CD4-positive, alpha-beta T cell treated with Interleukin-15 for 1 hour (primary cell): ENCODE data around the gene C11orf58.
A peak's percentile ranks its signal among the peaks of the same experiment; 100 is the strongest.

Experiments used
- DNase-seq: peaks from one replicate; pipeline ENCODE4 v3.0.0-alpha.2; 2020

C11orf58 gene

GRCh38 chr11:16738193-16738946 lies at the start of gene C11orf58:
Gene C11orf58, plus strand, starts transcription at chr11:16738647. Its CDS starts 132 bp downstream, at chr11:16738779.
- peak; percentile 96 for DNase-seq

DNA sequence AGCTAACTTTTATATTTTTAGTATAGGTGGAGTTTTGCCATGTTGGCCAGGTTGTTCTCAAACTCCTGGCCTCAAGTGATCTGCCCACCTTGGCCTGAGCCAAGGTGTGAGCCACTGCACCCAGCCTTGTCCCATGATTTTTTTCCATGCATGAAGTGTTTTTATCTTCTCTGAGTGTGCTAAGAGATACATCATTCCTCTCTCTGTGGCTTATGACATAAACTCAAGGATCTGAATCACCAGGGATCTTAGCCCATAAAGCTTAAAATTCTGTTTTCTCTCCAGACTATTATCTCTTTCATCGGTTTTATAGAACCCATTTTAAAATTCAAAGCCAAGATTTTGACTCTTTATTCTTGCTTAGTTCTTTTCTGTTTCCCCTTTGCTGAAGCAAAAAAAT lies 48.4 kb upstream of the C11orf58 start:
- DNase-seq: no peak

- DNase-seq: no peak
Measured at GRCh38 chr11:16703795-16704194, 34.7 kb upstream of the C11orf58 start.

- no peak for DNase-seq
Measured at GRCh38 chr11:16713594-16713993, 24.9 kb upstream of the C11orf58 start.

GRCh38 chr11:16722581-16723344 lies 15.7 kb upstream of the C11orf58 start:
- DNase-seq: no peak

DNA sequence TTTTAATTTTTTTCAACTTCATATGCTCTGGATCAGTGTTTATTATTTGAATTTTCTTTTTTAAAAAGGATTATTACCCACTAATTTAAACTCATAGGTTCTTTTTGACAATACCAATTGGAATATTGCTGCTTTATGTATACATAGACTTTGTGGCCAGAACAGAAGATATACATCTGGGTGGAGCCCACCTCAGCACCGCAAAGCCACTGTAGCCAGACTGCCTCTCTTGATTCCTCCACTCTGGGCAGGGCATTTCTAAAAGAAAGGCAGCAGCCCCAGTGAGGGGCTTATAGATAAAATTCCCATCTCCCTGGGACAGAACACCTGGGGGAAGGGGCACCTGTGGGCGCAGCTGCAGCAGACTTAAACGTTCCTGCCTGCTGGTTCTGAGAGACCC lies 10.6 kb upstream of the C11orf58 start:
- no peak for DNase-seq

DNA sequence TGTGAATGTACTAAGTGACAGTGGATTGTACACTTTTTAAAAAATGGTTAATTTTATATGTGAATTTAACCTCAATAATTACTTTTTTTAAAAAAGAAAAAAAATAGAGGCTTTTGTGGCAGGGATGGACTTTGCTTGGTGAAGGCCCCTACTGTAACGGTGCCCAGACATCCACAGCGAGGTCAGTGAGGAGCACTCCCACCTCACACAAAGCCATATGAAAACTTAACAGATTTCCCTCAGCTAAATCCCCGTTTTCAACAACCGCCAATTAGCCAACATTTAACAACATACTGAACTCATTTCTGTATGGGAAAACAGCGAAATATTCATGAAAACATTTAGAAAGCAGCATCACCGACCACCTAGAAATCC lies 642 bp upstream of the C11orf58 start:
- DNase-seq: no peak

GRCh38 chr11:16738947-16739815 lies 734 bp downstream of the C11orf58 start:
- DNase-seq: no peak

DNA sequence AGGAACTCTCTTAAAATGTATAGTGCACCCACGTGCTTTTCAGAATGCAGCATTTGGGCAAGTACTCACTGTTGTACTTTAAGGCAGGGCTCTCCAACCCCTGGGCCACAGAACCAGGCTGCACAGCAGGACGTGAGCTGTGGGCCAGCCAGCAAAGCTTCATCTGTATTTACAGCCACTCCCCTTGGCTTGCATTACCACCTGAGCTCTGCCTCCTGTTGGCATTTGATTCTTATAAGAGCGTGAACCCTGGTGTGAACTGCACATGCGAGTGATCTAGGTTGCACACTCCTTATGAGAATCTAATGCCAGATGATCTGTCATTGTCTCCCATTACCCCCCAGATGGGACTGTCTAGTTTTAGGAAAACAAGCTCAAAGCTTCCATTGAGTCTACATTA lies 3.0 kb downstream of the C11orf58 start:
- DNase-seq: no peak

- no peak for DNase-seq
Measured at GRCh38 chr11:16743478-16743877, 5.0 kb downstream of the C11orf58 start.

DNA sequence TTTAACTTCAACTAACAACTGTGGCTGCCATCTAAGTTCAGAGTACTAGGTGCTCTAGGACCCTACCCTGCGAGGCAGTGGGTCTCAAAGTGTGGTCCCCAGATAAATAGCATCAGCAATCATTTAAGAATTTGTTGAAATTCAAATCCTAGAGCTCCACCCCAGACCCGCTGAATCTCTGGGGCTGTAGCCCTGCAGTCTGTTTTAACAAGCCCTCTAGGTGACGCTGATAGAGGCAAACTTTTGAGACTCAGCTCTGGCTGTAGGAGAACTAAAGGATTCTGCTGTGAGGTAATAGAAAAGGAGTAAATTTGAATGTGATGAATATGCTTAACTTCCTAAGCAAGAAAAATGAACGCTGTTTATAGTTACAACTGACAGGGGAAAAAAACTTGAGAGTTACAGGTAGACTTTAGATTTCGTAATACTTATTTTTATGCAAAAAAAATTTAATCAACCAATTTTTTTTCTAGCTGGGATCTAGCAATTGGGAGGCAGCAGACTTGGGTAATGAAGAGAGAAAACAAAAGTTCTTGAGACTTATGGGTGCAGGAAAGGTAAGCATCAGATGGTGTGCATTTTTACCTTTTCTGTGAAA lies 5.8 kb downstream of the C11orf58 start:
- no peak for DNase-seq

DNA sequence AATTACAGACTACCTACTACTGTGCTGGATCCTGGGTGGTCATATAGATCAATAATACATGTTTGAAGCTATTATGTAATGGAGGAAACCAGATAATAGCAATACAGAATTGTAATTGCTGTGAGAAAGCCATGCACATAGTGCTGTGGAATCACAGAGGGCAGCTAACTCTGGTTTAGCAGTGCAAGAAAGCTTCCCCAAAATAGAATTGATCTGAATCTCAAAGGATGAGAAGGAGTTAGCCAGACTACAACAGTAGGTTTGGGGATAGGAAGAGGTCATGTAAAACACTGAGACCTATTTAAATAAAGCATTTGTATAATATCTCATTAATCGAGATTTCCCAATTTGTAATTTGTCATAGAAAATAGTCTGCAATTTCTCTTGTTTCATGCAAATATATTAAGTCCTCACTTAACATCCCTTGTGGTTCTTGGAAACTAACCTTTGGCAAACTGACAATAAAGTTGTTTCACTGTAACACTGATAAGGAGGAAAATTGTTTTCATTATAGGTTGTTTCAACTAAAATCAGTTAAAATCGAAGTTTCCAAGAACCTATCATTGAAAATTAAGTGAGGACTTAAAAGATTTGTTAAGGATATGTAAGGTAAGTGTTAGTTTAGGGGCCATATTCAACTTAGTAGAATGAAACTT lies 7.6 kb downstream of the C11orf58 start:
- no peak for DNase-seq

DNA sequence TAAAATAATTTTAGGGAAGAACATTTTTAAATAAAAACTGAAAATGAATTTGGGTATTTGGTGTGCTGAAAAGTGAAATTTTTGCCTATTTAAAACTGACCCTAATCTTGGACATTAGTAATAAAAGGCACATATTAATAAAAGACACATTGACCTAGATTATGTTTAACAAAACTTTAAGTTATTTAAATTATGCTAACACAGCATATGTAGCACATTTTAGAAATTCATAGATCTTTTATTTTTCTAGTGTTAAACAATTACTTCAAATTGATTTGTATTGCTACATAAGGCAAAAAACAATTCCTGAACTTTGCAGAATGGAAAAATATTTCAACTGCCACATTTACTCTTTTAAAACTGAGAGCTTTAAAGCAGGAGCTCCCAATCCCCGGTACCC lies 10.6 kb downstream of the C11orf58 start:
- DNase-seq: no peak

DNA sequence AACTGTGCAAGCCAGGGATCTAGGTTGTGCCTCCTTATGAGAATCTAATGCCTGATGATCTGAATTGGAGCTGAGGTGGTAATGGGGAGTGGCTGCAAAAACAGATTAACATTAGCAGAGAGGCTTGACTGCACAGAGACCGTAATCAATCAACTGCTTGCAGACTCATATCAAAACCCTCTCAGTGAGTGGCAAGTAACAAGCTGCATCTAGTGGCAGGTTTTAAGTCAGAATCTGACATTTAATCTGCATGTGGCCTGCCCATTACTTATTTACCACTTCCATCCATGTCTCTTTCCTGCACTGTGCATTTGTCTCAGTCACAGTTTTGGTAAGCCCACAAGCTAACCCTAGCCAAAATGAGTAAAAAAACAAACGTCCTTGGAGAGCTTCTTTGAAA lies 11.2 kb downstream of the C11orf58 start:
- DNase-seq: no peak

- DNase-seq: no peak
Measured at GRCh38 chr11:16750417-16750816, 12.0 kb downstream of the C11orf58 start.

- DNase-seq: no peak
Measured at GRCh38 chr11:16758382-16759024, 20.1 kb downstream of the C11orf58 start.

DNA sequence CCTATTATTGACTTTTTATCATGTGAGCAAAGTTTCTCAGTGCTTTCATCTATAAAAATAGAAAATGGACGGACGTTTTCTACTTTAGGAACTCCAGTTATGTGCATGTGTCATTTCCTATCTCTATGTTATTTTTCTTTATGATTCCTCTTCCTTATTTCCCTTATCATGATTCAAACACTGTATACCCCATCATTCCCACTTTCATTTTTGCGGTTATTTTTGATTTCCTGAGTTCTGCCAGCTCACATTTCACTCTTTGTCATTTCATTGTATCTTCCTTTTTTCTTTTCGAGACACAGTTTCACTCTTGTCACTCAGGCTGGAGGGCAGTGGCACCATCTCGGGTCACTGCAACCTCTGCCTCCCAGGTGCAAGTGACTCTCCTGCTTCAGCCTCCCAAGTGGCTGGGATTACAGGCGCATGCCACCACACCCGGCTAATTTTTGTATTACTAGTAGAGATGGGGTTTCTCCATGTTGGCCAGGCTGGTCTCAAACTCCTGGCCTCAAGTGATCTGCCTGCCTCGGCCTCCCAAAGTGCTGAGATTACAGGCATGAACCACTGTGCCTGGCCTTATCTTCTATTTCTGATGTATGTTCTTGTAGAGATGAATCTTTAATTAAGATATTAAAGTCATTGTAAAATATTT lies 21.5 kb downstream of the C11orf58 start:
- DNase-seq: no peak

DNA sequence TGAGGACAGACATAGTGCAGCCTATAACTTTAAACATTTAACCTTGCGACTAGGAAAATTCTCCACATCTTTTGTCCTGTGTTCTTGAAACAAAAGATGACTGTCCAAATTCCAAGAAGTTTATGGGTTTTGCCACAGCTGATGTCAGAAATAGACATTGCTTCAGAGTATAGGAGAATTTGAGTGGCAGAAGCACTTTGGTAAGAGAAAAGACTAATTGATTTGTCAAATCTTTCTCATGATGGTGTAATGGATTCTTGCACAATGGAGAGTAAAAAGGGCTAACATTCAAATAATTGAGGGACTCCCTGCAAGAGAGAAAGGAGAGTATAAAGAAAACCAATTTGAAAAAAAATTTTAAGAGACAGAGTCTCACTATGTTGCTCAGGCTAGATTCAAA lies 25.3 kb downstream of the C11orf58 start:
- no peak for DNase-seq

GRCh38 chr11:16764888-16765287 lies 26.4 kb downstream of the C11orf58 start:
- no peak for DNase-seq

DNA sequence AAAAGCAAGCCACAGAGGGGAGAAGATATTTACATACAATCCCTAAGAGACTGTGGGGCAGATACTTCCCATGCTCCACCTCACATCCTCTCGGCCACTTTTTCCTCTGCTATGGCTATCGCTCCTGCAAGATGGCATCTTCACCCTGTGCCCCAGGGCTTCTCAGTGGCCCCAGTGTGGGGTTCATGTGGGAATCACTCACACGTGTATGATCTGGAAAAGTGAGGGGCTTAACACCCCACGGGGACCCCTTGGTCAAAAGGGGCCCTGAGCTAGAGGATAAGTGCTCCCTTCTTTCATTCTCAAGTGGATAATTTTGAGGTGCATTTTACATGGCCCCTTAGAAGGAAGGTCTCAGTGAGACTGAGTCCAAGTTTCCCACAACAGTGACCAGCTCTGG lies 28.7 kb downstream of the C11orf58 start:
- no peak for DNase-seq

DNA sequence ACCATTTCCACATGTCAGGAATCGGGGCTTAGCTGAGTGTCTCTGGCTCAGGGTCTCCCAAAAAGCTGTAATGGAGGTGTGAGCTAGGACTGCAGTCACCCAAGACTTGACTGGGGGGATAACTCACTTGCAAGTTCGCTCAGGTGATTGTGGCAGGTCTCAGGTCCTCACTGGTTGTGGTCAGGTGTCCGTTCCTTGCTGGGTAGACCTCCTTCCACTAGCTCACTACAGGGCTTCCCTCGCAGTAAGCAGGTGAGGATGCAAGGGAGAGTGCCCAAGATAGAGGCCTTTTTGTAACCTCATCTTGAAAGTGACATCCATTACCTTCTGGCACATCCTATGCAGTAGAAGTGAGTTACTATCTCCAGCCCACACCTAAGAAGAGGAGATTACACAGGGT lies 29.5 kb downstream of the C11orf58 start:
- no peak for DNase-seq
